Measurements from ENCODE around the gene RBBP8NL.

RBBP8NL gene

GRCh38 chr20:62381842-62382241, 45.5 kb downstream of the RBBP8NL start:
- Histone ChIP-seq H3K36me3 (peaks cover 3% of the 10 kb centered on the region; the same call in 1 of the 2 replicates), H3K4me1 (peaks cover 10% of the 10 kb centered on the region), H3K27me3 (no peaks in the 10 kb centered on the region), H3K4me3 (ENCODE audit: low read depth, low read length) (no peak overlapping the region), H3K9me3 (no peaks in the 10 kb centered on the region)
- no peak for TF ChIP-seq CTCF (IDR thresholded peaks at IDR 0.05; ENCODE audit: low read depth, low read length)
- no peak for DNase-seq

- no peak for TF ChIP-seq CTCF (IDR thresholded peaks at IDR 0.05; ENCODE audit: low read depth, low read length)
- Histone ChIP-seq H3K27me3 (no peaks in the 10 kb centered on the region), H3K36me3 (peaks cover 3% of the 10 kb centered on the region; the same call in 1 of the 2 replicates), H3K4me3 (ENCODE audit: low read depth, low read length) (no peak overlapping the region), H3K4me1 (peaks cover 15% of the 10 kb centered on the region), H3K9me3 (no peaks in the 10 kb centered on the region)
- no peak for DNase-seq
Measured at GRCh38 chr20:62381202-62381797, 46.0 kb downstream of the RBBP8NL start.

GRCh38 chr20:62378215-62378614, 49.1 kb downstream of the RBBP8NL start:
- no peak overlapping the region for H3K4me3 ChIP-seq (ENCODE audit: low read depth, low read length)
- peaks cover 21% of the 10 kb centered on the region for H3K4me1 ChIP-seq
- no peaks in the 10 kb centered on the region for H3K27me3 ChIP-seq
- no peak for TF ChIP-seq CTCF (IDR thresholded peaks at IDR 0.05; ENCODE audit: low read depth, low read length)
- DNase-seq, result no peak
- no peaks in the 10 kb centered on the region for H3K9me3 ChIP-seq
- H3K36me3 ChIP-seq, result peaks cover 3% of the 10 kb centered on the region; the same call in 1 of the 2 replicates

- Histone ChIP-seq H3K27me3 (no peaks in the 10 kb centered on the region), H3K9me3 (no peaks in the 10 kb centered on the region), H3K36me3 (peaks cover 3% of the 10 kb centered on the region; the same call in 1 of the 2 replicates), H3K4me3 (ENCODE audit: low read depth, low read length) (no peak overlapping the region), H3K4me1 (peaks cover 21% of the 10 kb centered on the region)
- no peak for DNase-seq
- TF ChIP-seq CTCF (IDR thresholded peaks at IDR 0.05; ENCODE audit: low read depth, low read length), result no peak
Measured at GRCh38 chr20:62377615-62378178, 49.6 kb downstream of the RBBP8NL start.

- no peak for DNase-seq
- H3K36me3 ChIP-seq, result peaks cover 3% of the 10 kb centered on the region; the same call in 1 of the 2 replicates
- H3K4me1 ChIP-seq, result peaks cover 18% of the 10 kb centered on the region
- no peaks in the 10 kb centered on the region for H3K9me3 ChIP-seq
- TF ChIP-seq CTCF (IDR thresholded peaks at IDR 0.05; ENCODE audit: low read depth, low read length), result no peak
- no peak overlapping the region for H3K4me3 ChIP-seq (ENCODE audit: low read depth, low read length)
- H3K27me3 ChIP-seq, result no peaks in the 10 kb centered on the region
Measured at GRCh38 chr20:62377064-62377461, 50.3 kb downstream of the RBBP8NL start.
